C4-2B (cell line): ENCODE measurements around the gene FAM169A.
"Not testable (repeated sequence)": the region's sequence is repeated elsewhere in the genome, so short reads cannot be mapped to it uniquely, and the experiment has no call there.

Experiments used
- H3K27ac ChIP-seq: fragments of 450-650 bp; 2 replicates; pipeline ENCODE4 v1.5.1; 2017
- ZFX ChIP-seq: fragments of 450-650 bp; IDR thresholded peaks from 2 replicates; pipeline ENCODE4 v1.6.1; 2017
- TF ChIP-seq, protein P1 (sequence below): fragments of 450-650 bp; conservative IDR thresholded peaks from 2 replicates; pipeline ENCODE4 v1.5.1; 2017; ENCODE audit warnings: mild to moderate bottlenecking

Gene FAM169A

DNA sequence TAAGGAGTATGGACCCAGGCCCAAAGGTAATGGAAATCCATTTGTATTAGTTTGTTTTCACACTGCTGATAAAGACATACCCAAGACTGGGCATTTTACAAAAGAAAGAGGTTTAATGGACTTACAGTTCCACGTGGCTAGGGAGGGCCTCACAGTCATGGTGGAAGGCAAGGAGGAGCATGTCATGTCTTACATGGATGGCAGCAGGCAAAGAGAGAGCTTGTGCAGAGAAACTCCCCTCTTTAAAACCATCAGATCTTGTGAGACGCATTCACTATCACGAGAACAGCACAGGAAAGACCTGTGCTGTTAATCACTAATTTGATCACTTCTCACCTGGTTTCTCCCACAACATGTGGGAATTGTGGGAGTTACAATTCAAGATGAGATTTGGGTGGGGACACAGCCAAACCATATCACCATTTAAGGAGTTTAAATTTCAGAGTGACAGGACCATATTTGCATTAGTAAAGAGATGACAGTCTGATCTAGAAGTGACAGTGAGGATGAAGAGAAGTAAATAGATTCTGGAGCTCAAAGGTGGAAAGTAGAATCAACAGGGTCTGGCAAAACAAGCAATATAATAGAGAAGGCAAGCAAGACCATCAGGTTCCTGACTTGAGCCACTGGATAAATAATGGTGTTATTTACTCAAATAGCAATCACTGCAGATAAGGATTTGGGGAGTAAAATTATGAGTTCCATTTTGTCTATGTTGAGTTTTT, 7.5 kb upstream of the FAM169A start:
- TF ChIP-seq, protein P1, sequence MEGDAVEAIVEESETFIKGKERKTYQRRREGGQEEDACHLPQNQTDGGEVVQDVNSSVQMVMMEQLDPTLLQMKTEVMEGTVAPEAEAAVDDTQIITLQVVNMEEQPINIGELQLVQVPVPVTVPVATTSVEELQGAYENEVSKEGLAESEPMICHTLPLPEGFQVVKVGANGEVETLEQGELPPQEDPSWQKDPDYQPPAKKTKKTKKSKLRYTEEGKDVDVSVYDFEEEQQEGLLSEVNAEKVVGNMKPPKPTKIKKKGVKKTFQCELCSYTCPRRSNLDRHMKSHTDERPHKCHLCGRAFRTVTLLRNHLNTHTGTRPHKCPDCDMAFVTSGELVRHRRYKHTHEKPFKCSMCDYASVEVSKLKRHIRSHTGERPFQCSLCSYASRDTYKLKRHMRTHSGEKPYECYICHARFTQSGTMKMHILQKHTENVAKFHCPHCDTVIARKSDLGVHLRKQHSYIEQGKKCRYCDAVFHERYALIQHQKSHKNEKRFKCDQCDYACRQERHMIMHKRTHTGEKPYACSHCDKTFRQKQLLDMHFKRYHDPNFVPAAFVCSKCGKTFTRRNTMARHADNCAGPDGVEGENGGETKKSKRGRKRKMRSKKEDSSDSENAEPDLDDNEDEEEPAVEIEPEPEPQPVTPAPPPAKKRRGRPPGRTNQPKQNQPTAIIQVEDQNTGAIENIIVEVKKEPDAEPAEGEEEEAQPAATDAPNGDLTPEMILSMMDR: no peak
- TF ChIP-seq ZFX: no peak
- no peak overlapping the region for H3K27ac ChIP-seq

DNA sequence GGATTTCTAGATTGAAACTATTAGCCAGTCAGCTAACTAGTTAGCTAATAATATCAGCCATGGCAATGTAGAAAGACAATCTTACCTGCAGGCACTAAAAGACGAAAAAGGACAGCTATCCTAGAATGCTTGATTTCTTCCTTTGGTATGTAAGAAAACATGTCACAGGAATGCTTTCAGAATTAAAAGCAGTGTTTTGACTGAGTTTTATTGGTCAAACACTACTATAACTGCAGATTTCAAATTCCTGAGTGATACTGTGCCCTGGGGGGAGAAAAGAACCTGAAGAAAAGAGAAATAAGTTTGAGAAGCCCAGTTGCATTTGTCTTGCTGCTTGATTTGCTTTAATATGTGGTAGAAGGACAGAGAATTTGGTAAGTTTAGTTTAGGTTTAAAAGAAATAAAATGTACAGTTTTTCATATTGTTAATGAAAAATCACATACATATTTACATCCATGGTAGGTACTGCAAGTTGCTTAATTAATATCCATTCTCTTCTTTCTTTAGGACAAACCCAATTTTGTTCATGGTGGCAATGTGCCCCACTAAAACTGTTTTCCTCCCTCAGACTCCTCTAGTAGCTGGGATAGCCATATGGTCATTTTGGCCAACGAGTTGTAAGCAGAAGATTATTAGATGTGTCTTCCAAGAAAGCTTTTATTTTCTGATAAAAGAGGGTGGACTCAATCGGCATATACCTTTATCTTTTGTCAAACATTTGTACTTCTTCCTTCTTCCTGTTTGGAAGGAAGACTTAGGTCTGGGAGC, 4.3 kb upstream of the FAM169A start:
- TF ChIP-seq ZFX: no peak
- no peak overlapping the region for H3K27ac ChIP-seq

DNA sequence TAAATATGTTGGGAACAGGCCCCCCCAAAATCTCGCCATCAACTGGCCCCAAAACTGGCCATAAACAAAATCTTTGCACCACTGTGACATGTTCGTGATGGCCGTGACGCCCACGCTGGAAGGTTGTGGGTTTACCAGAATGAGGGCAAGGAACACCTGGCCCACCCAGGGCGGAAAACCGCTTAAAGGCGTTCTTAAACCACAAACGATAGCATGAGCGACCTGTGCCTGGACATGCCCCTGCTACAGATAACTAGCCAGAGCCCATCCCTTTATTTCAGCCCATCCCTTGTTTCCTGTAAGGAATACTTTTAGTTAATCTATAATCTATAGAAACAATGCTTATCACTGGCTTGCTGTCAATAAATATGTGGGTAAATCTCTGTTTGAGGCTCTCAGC, 3.2 kb upstream of the FAM169A start:
- not testable (repeated sequence) for H3K27ac ChIP-seq

DNA sequence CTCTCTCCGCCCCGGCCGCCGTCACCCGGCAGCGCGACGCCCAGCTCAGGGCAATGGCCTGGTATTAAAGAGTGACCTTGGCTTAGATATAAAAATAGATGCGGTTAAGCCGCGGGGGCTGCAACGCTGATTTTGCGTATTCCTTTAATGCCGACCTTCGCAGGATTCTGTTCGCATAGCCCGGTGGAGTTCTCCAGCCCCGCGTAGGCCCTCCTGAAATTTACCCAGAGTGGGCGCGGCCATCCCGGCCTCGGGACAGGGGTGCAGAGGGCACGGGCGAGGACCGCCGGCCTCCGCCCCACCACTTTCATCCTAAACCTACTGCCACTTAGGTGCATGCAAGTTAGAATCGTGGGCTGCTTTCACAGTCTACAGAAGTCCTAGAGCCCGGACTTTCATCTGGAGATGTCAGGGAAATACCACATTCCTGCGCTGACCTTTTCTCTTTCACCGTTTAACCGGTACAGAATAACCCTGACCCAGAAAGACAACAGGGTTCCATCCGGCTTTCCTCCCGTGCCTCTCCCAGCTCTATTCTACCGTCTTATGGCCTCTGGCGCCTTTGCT, 492 bp upstream of the FAM169A start:
- no peak for TF ChIP-seq ZFX
- TF ChIP-seq, protein P1: no peak
- H3K27ac ChIP-seq: peak overlapping the region; percentile 66

DNA sequence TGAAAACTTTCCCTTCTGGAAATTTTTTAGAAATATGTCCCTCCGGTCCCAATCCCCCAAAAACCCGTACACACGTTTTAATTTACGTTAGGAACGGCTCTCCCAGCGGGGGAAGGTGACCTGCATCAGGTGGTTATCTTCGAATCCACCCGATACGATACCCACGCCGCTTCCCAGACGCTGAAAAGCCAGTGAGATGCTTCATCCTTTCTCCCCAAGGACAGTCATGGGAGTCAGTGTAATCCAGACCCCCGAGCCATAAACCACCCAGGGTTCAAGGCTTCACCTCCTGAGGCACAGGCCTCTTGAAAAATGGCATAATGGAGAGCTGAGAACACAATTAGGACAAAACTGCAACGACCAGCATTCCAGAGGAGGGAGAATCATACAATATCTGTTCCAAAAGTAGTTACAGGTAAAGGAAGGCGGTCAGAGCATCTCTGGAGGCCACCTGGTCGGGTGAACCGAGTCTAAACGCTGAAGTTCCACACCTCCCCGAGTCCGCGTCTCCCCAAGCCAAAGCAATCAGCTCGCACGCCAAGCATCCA, 857 bp downstream of the FAM169A start:
- peak overlapping the region; percentile 66 for H3K27ac ChIP-seq
- no peak for TF ChIP-seq ZFX
- TF ChIP-seq, protein P1: no peak

DNA sequence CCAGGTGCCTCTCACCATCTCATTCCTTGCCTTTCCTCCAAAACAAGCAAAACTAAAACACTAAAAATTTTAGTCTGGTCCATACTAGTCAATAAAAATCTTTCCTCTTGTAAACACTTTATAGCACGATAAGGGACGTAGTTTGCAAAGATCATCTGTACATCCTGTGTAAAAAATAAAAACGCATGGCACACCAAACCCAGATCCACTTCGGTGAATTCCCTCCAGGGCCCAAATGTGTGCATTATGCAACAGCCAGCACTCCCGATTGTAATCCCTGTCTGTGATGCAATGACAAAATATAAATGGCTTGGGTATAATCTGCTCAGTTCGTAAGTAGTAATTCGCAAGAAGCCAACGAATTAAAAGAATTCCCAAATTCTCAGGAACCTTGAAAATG, 1.4 kb downstream of the FAM169A start:
- TF ChIP-seq, protein P1: no peak
- no peak for TF ChIP-seq ZFX
- H3K27ac ChIP-seq: no peak overlapping the region

DNA sequence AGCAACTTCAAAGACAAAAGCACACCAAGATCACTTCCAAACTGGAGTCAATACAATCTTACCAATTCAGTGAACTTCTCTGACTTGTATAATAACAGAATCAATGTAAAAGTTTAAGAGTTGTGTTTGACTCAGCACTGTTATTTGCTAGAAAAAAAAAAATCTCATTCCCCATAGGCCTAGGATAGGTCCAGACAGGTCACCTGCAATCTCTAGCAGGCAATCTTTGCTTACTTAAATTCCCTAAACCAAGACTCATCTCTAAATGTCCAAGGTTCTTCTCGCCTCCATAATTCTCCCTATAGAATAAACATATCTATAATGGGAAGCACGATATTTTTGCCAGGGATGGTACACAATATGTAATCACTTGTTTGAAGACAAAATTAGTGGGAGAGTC, 2.5 kb downstream of the FAM169A start:
- H3K27ac ChIP-seq: no peak overlapping the region
- TF ChIP-seq ZFX: no peak
- TF ChIP-seq, protein P1: no peak

DNA sequence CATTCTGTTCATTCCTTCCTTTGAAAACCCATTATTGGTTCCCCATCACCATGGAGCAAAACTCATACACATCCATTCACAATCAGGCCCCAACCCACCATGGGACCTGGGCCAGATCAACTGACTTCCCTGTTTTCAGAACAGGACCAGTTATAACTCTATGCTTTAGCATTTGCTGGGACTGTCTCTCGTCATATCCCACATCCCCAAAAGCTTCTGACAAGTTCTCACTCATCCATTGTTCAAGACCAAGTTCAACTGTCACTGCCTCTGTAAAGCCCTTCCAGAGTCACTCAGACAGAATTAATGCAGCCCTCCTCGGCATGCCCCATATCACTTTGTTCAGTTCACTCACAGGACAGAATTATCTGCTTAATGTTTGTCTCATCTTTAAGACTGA, 4.0 kb downstream of the FAM169A start:
- H3K27ac ChIP-seq: no peak overlapping the region
- TF ChIP-seq ZFX: no peak
- TF ChIP-seq, protein P1: no peak

DNA sequence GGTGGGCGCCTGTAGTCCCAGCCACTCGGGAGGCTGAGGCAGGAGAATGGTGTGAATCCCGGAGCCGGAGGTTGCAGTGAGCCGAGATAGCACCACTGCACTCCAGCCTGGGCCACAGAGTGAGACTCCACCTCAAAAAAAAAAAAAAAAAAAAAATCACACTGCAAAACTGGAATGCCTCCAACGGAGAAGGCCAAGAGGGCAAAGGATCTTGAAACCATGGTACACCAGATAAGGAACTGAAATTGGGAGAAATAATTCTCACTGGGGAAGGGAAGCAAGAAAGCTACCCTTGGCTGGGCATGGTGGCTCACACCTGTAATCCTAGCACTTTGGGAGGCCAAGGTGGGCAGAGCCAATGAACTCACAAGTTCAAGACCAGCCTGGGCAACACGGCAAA, 9.2 kb downstream of the FAM169A start:
- H3K27ac ChIP-seq: not testable (repeated sequence)
